GM12875 (cell line): ENCODE measurements around the gene TMEM40.

Source experiments
- H3K4me3 ChIP-seq: one replicate; pipeline ENCODE4 v1.5.1; 2011; ENCODE audit warnings: low read depth, low read length, control low read depth
- TF ChIP-seq, protein P1 (sequence below): IDR thresholded peaks from 2 replicates; pipeline ENCODE4 v1.5.1; 2011; ENCODE audit warnings: low read depth, mild to moderate bottlenecking, control low read depth, inconsistent platforms, low read length, moderate library complexity, borderline replicate concordance; ENCODE audit not compliant: insufficient read depth

Gene TMEM40, protein sequence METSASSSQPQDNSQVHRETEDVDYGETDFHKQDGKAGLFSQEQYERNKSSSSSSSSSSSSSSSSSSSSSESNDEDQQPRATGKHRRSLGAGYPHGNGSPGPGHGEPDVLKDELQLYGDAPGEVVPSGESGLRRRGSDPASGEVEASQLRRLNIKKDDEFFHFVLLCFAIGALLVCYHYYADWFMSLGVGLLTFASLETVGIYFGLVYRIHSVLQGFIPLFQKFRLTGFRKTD

DNA sequence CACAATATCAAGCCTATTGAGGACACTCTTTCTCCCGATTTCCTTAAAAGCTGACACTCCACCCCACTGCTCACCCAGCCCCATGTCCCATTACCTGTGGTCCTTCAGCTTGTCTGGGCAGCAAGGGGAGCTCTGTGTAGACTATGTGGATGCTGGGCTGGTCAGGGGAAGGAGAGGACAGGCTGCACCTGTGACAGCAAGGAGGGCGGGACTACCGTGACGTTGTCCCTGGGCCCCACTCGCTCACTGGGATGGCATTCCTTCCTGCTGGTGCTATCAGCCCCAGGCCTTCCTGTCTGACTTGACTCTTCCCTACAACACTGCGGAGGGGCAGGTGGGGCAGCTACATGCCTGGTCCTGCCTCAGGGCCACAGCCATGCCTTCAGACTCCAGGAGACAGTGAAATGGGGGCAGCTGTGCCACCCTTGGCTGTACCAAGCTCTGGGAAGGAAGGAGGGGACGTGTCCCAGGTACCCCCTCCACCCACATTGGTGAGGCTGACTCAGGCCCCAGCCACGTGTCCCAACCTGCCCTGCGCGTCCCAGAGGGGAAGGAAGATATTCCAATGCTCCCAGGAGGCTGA lies at the start of gene TMEM40:
TSS of gene TMEM40 (minus strand) at position 163 of the 583 bp plus-strand sequence. CDS start 9,427 bp downstream, outside the sequence.
- no peak within 1 kb of the TSS for H3K4me3 ChIP-seq
- TF ChIP-seq, protein P1, sequence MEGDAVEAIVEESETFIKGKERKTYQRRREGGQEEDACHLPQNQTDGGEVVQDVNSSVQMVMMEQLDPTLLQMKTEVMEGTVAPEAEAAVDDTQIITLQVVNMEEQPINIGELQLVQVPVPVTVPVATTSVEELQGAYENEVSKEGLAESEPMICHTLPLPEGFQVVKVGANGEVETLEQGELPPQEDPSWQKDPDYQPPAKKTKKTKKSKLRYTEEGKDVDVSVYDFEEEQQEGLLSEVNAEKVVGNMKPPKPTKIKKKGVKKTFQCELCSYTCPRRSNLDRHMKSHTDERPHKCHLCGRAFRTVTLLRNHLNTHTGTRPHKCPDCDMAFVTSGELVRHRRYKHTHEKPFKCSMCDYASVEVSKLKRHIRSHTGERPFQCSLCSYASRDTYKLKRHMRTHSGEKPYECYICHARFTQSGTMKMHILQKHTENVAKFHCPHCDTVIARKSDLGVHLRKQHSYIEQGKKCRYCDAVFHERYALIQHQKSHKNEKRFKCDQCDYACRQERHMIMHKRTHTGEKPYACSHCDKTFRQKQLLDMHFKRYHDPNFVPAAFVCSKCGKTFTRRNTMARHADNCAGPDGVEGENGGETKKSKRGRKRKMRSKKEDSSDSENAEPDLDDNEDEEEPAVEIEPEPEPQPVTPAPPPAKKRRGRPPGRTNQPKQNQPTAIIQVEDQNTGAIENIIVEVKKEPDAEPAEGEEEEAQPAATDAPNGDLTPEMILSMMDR, result no peak

DNA sequence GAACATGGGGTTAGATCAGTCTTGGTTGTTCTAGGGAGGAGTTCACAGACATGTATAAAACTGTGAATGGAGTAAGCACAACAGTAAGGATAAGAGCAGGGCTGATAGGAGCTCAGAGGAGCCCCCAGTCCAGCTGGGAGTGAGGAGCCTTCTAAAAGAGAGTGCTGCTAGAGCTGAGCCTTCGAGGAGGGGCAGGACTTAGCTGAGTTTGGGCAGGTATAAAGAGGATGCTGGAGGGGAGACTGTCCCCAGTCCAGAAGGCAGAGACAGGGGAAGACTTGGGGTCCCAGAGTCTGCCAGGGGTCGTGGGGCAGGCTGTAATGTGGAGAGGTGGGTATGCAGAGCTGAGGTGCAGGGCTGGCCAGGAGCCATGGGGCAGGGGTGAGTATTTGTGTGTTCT lies 49.5 kb upstream of the TMEM40 start:
- no peak overlapping the region for H3K4me3 ChIP-seq
- TF ChIP-seq, protein P1, result no peak

DNA sequence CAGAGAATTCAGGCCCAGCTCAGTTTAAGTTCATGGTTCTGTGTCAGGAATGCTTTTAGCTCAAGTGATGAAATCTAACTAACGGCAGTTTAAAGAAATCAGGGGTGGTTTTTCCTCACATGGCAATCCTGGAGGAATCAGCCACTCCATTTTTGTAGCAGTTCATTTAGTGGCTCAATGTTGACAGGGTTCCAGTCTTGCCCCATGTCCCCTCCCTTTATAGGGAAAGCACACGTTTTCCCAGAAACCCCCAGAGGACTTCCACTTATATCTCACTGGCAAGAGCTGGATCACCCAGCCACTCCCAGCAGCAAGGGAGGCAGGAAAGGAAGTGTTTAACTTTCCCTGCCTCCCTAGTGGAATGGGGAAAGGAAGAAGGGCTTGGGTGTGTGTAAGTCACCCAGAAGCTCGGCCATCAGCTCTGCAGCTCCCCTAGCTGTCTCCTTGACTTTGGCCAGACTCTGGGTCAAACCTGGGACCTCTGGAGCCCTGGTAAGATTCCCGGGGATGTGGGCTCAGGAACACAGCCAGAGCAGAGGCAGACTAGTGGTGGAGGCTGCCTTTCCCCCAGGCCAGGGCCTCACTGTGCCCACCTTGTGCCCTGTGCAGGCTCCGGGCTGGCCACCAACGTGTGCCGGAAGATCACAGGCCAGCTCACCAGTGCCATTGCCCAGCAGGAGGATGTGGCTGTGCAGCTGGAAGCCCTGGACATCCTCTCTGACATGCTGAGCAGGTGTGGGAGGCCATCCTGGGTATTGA lies 48.7 kb upstream of the TMEM40 start:
- H3K4me3 ChIP-seq, result no peak overlapping the region
- TF ChIP-seq, protein P1, result no peak

DNA sequence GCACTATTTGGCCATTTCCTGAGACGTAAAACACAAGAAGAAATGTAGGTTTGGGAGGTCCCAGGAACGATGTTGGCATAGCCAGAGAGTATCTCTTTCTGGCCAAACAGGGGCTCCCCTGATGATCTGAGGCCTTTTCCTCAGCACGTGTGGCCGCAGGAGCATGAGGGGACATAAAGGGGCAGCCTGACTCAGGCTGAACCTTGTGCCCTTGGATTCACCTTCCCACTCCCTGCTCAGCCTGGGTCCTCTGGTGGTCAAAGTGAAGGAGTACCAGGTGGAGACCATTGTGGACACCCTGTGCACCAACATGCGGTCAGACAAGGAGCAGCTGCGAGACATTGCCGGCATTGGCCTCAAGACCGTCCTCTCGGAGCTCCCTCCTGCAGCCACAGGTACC lies 48.0 kb upstream of the TMEM40 start:
- no peak overlapping the region for H3K4me3 ChIP-seq
- TF ChIP-seq, protein P1, result no peak

DNA sequence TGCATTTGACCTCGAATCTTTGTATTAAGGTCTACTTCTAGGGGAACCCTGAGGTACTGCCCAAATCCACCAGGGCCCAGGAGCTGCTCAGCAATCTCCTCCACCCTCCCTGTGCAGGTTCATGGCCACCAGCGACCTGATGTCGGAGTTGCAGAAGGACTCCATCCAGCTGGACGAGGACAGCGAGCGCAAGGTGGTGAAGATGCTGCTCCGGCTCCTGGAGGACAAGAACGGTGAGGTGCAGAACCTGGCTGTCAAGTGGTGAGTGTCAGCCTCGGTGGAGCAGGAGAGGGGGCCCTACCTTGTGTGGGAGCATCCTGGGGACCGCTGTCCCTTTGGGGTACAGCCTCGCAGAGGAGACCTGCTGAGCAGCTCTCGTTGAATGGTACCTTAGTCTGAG lies 44.3 kb upstream of the TMEM40 start:
- TF ChIP-seq, protein P1, result no peak
- no peak overlapping the region for H3K4me3 ChIP-seq

DNA sequence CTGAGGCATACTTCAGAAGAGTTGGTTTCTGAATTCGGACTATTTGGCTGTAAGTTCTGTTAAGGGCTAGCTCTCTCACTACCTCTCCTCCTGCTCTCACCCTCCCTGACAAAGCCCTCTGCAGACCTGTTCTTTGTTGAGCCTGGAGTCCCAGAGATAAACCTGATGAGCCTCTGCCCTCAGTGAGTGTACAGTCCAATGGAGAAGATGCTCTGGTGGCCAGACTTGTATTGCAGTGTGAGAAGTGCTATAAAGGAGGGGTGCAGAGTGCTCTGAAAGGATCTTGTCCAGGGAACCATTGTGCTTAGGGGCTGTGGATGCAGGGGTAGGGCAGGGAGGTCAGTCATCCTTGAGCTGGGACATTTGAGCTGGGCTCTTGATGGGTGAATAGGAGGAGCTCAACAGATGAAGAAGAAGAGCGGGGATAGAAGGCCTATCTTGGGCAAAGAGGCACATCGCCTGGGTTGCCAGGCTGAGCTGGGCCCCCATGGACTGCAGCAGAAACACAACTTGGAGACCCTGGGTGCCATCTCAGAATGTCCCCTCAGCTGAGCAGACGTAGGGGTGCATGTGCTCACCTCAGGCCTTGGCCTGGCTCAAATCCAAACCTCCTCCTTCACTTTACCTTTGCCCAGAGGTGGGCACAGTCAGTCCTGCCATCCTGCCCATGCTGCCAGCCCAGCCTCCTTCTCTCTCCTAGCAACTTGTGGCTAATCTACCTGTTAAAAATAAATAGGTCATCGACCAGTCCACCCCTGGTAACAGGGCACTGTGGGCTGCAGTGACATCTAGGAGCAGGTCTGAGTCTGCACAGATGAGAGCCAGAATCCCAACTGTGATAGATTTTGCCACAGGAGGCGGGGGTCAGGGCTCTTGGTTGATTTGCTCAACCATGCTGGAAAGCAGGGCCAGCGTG lies 40.7 kb upstream of the TMEM40 start:
- TF ChIP-seq, protein P1, result no peak
- H3K4me3 ChIP-seq, result no peak overlapping the region
